K562 (cell line): ENCODE measurements around the gene KAZN.

ENCODE experiments used
- ELF1 ChIP-seq: fragments of 200-800 bp; sonication (Bioruptor generic); IDR thresholded peaks from 2 replicates; pipeline ENCODE4 v1.6.1; 2016; ENCODE audit warnings: missing genetic modification characterization, missing compliant biosample characterization
- FOXM1 ChIP-seq, 2 experiments: fragments of 450-650 bp in 1 of 2; sonication (generic) in 1 of 2; formaldehyde crosslinking in 1 of 2; IDR thresholded peaks; 2 replicates each; pipeline versions ENCODE4 v1.6.1 to v1.9.0; 2017 to 2022; ENCODE audit warnings: low read depth in 2 of 2, mild to moderate bottlenecking in 2 of 2, missing genetic modification reagents in 1 of 2, moderate library complexity in 1 of 2
- MAFK ChIP-seq: IDR thresholded peaks from 2 replicates; pipeline ENCODE4 v1.6.1; 2011; ENCODE audit warnings: low read length, improper control_type of control experiment
- POLR2A ChIP-seq: fragments of 450-650 bp; conservative IDR thresholded peaks from 2 replicates; pipeline ENCODE4 v1.6.1; 2016
- POLR2AphosphoS2 ChIP-seq: IDR thresholded peaks from 2 replicates; pipeline ENCODE4 v1.6.1; 2012; ENCODE audit warnings: low read length, improper control_type of control experiment
- TF ChIP-seq, protein P1 (sequence below): fragments of 250-450 bp; sonication (Bioruptor Pico); IDR thresholded peaks from 2 replicates; pipeline ENCODE4 v1.4.0; 2020

GRCh38 chr1:14972107-14972506 is 373.6 kb downstream of the KAZN start:
- no peak for TF ChIP-seq MAFK
- no peak for TF ChIP-seq POLR2A
- no peak for TF ChIP-seq ELF1 (tag)
- no peak for TF ChIP-seq FOXM1 (IDR thresholded peaks at IDR 0.05; ENCODE audit: low read depth)
- no peak for TF ChIP-seq FOXM1 (CRISPR knock-in tag; IDR thresholded peaks at IDR 0.05; ENCODE audit: low read depth)
- TF ChIP-seq, protein P1, sequence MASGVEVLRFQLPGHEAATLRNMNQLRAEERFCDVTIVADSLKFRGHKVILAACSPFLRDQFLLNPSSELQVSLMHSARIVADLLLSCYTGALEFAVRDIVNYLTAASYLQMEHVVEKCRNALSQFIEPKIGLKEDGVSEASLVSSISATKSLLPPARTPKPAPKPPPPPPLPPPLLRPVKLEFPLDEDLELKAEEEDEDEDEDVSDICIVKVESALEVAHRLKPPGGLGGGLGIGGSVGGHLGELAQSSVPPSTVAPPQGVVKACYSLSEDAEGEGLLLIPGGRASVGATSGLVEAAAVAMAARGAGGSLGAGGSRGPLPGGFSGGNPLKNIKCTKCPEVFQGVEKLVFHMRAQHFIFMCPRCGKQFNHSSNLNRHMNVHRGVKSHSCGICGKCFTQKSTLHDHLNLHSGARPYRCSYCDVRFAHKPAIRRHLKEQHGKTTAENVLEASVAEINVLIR (CRISPR knock-in tag) = no peak
- TF ChIP-seq POLR2AphosphoS2 = no peak
